Karpas-422 (cell line): ENCODE results near the gene RASL11A. TPM values are rescaled to one million over a fixed set of nuclear protein-coding genes. Genes with fewer than 3 reads are reported as not detected.
A peak's percentile ranks its signal among the peaks of the same experiment; 100 is the strongest.

Experiments used
- DNase-seq: peaks from one replicate; pipeline ENCODE4 v3.0.0-alpha.2; 2015
- H2AFZ ChIP-seq: fragments of 200-600 bp; sonication (generic); 2 replicates; pipeline ENCODE4 v1.6.1; 2014; ENCODE audit warnings: antibody characterized with exemption, low read length, mixed read lengths
- H3K27ac ChIP-seq: fragments of 200-600 bp; sonication (generic); 2 replicates; pipeline ENCODE4 v1.5.1; 2014; ENCODE audit warnings: mild to moderate bottlenecking, low read length, moderate library complexity
- H3K27me3 ChIP-seq: fragments of 200-600 bp; sonication (generic); 2 replicates; pipeline ENCODE4 v1.6.1; 2014; ENCODE audit warnings: low read length, mixed read lengths
- H3K36me3 ChIP-seq: fragments of 200-600 bp; sonication (generic); 2 replicates; pipeline ENCODE4 v1.6.1; 2014; ENCODE audit warnings: low read length, mixed read lengths; ENCODE audit not compliant: insufficient read depth
- H3K4me1 ChIP-seq: fragments of 200-600 bp; sonication (generic); 2 replicates; pipeline ENCODE4 v1.6.1; 2014; ENCODE audit warnings: mild to moderate bottlenecking, low read length, mixed read lengths
- H3K4me2 ChIP-seq: fragments of 200-600 bp; sonication (generic); 2 replicates; pipeline ENCODE4 v1.6.1; 2014; ENCODE audit warnings: low read length, low read depth, mild to moderate bottlenecking; ENCODE audit not compliant: poor library complexity, severe bottlenecking
- H3K4me3 ChIP-seq: fragments of 200-600 bp; sonication (generic); 2 replicates; pipeline ENCODE4 v1.5.1; 2014; ENCODE audit warnings: mild to moderate bottlenecking, antibody characterized with exemption, low read length, mixed read lengths
- H3K79me2 ChIP-seq: fragments of 200-600 bp; sonication (generic); 2 replicates; pipeline ENCODE4 v1.6.1; 2014; ENCODE audit warnings: mild to moderate bottlenecking, low read length, mixed read lengths
- H3K9ac ChIP-seq: fragments of 200-600 bp; sonication (generic); 2 replicates; pipeline ENCODE4 v1.6.0; 2014; ENCODE audit warnings: low read length
- H3K9me2 ChIP-seq: fragments of 200-600 bp; sonication (generic), shearing (Covaris generic); replicated peaks from 2 replicates; pipeline ENCODE4 v1.6.0; 2014; ENCODE audit warnings: mild to moderate bottlenecking, low read length, moderate library complexity; ENCODE audit not compliant: insufficient read depth
- H3K9me3 ChIP-seq: fragments of 300-700, 200-600 bp; sonication (generic); 2 replicates; pipeline ENCODE4 v1.6.1; 2014; ENCODE audit warnings: low read length, mixed read lengths
- H4K20me1 ChIP-seq: fragments of 200-600 bp; sonication (generic); 2 replicates; pipeline ENCODE4 v1.6.1; 2014; ENCODE audit warnings: mild to moderate bottlenecking, antibody characterized with exemption, low read length, low read depth; ENCODE audit not compliant: insufficient read depth
- total RNA-seq: library from RNA; depleted of rRNA; stranded (reverse); fragments of >200 nt; shearing (Covaris generic); gene quantifications from 2 replicates; pipeline ENCODE4 v1.2.3, GENCODE V29; 2014; ENCODE audit warnings: low replicate concordance

RASL11A gene
- total RNA-seq, 1 experiment from 2014 or later, result 0.48 TPM

- H3K4me2 ChIP-seq, result no peak overlapping the region
- no peaks in the 10 kb centered on the region for H3K36me3 ChIP-seq
- H3K9ac ChIP-seq, result no peak overlapping the region
- H3K9me2 ChIP-seq, result no peaks in the 10 kb centered on the region
- H3K27ac ChIP-seq, result no peak overlapping the region
- H4K20me1 ChIP-seq, result no peaks in the 10 kb centered on the region
- peaks cover 9% of the 10 kb centered on the region for H3K4me1 ChIP-seq
- no peak for DNase-seq
- no peak overlapping the region for H3K4me3 ChIP-seq
- H3K27me3 ChIP-seq, result no peaks in the 10 kb centered on the region
- H3K79me2 ChIP-seq, result no peaks in the 10 kb centered on the region
- no peak overlapping the region for H2AFZ ChIP-seq
- no peaks in the 10 kb centered on the region for H3K9me3 ChIP-seq
Observed at GRCh38 chr13:27273658-27274425, 3.2 kb downstream of the RASL11A start.

GRCh38 chr13:27274631-27275030, 4.0 kb downstream of the RASL11A start:
- no peaks in the 10 kb centered on the region for H3K9me3 ChIP-seq
- H3K27ac ChIP-seq, result no peak overlapping the region
- no peak for DNase-seq
- no peaks in the 10 kb centered on the region for H3K36me3 ChIP-seq
- no peak overlapping the region for H2AFZ ChIP-seq
- no peaks in the 10 kb centered on the region for H3K27me3 ChIP-seq
- H4K20me1 ChIP-seq, result no peaks in the 10 kb centered on the region
- no peaks in the 10 kb centered on the region for H3K9me2 ChIP-seq
- no peak overlapping the region for H3K4me3 ChIP-seq
- no peak overlapping the region for H3K9ac ChIP-seq
- H3K4me2 ChIP-seq, result no peak overlapping the region
- peaks cover 9% of the 10 kb centered on the region for H3K4me1 ChIP-seq
- H3K79me2 ChIP-seq, result no peaks in the 10 kb centered on the region

GRCh38 chr13:27276188-27276587, 5.6 kb downstream of the RASL11A start:
- no peaks in the 10 kb centered on the region for H3K36me3 ChIP-seq
- H3K4me2 ChIP-seq, result no peak overlapping the region
- DNase-seq, result no peak
- H3K27me3 ChIP-seq, result no peaks in the 10 kb centered on the region
- H3K79me2 ChIP-seq, result no peaks in the 10 kb centered on the region
- H3K4me1 ChIP-seq, result peaks cover 3% of the 10 kb centered on the region; the same call in 1 of the 2 replicates
- no peaks in the 10 kb centered on the region for H3K9me3 ChIP-seq
- H3K9ac ChIP-seq, result no peak overlapping the region
- H4K20me1 ChIP-seq, result no peaks in the 10 kb centered on the region
- no peak overlapping the region for H3K27ac ChIP-seq
- H3K4me3 ChIP-seq, result no peak overlapping the region
- H3K9me2 ChIP-seq, result no peaks in the 10 kb centered on the region
- no peak overlapping the region for H2AFZ ChIP-seq

GRCh38 chr13:27279506-27279905, 8.9 kb downstream of the RASL11A start:
- Histone ChIP-seq H3K4me2 (no peak overlapping the region), H3K27ac (no peak overlapping the region), H3K9me2 (no peaks in the 10 kb centered on the region), H3K79me2 (no peaks in the 10 kb centered on the region), H3K9me3 (no peaks in the 10 kb centered on the region), H2AFZ (no peak overlapping the region), H3K27me3 (no peaks in the 10 kb centered on the region), H3K9ac (no peak overlapping the region), H3K36me3 (no peaks in the 10 kb centered on the region), H3K4me1 (no peaks in the 10 kb centered on the region), H4K20me1 (no peaks in the 10 kb centered on the region), H3K4me3 (no peak overlapping the region)
- DNase-seq, result no peak

- no peaks in the 10 kb centered on the region for H3K27me3 ChIP-seq
- no peak overlapping the region for H3K4me3 ChIP-seq
- DNase-seq, result no peak
- H3K36me3 ChIP-seq, result no peaks in the 10 kb centered on the region
- H3K9ac ChIP-seq, result no peak overlapping the region
- no peaks in the 10 kb centered on the region for H3K9me3 ChIP-seq
- H3K27ac ChIP-seq, result no peak overlapping the region
- no peaks in the 10 kb centered on the region for H3K79me2 ChIP-seq
- H3K4me2 ChIP-seq, result no peak overlapping the region
- no peaks in the 10 kb centered on the region for H3K4me1 ChIP-seq
- H2AFZ ChIP-seq, result no peak overlapping the region
- no peaks in the 10 kb centered on the region for H4K20me1 ChIP-seq
- H3K9me2 ChIP-seq, result no peaks in the 10 kb centered on the region
Observed at GRCh38 chr13:27280009-27280656, 9.5 kb downstream of the RASL11A start.

GRCh38 chr13:27280841-27281240, 10.2 kb downstream of the RASL11A start:
- H3K4me1 ChIP-seq, result no peaks in the 10 kb centered on the region
- no peak for DNase-seq

GRCh38 chr13:27281420-27281819, 10.8 kb downstream of the RASL11A start:
- no peak overlapping the region for H3K27ac ChIP-seq
- H3K9ac ChIP-seq, result no peak overlapping the region
- H4K20me1 ChIP-seq, result no peaks in the 10 kb centered on the region
- no peak overlapping the region for H3K4me2 ChIP-seq
- H3K36me3 ChIP-seq, result no peaks in the 10 kb centered on the region
- H3K9me2 ChIP-seq, result no peaks in the 10 kb centered on the region
- H3K9me3 ChIP-seq, result no peaks in the 10 kb centered on the region
- H3K4me3 ChIP-seq, result no peak overlapping the region
- no peak overlapping the region for H2AFZ ChIP-seq
- H3K4me1 ChIP-seq, result no peaks in the 10 kb centered on the region
- H3K79me2 ChIP-seq, result no peaks in the 10 kb centered on the region
- no peak for DNase-seq
- no peaks in the 10 kb centered on the region for H3K27me3 ChIP-seq

More at GRCh38 chr13:27280841-27281240, 10.2 kb downstream of the RASL11A start:
- Histone ChIP-seq H3K27ac (no peak overlapping the region), H3K4me2 (no peak overlapping the region), H3K9ac (no peak overlapping the region), H3K9me2 (no peaks in the 10 kb centered on the region), H2AFZ (no peak overlapping the region), H3K36me3 (no peaks in the 10 kb centered on the region), H3K79me2 (no peaks in the 10 kb centered on the region), H3K4me3 (no peak overlapping the region), H3K9me3 (no peaks in the 10 kb centered on the region), H3K27me3 (no peaks in the 10 kb centered on the region), H4K20me1 (no peaks in the 10 kb centered on the region)

GRCh38 chr13:27283906-27284493, 13.4 kb downstream of the RASL11A start:
- H3K36me3 ChIP-seq, result no peaks in the 10 kb centered on the region
- peak; percentile 78 for DNase-seq

More at GRCh38 chr13:27283906-27284493, 13.4 kb downstream of the RASL11A start:
- H3K79me2 ChIP-seq, result no peaks in the 10 kb centered on the region
- H3K4me2 ChIP-seq, result no peak overlapping the region
- H3K9me2 ChIP-seq, result no peaks in the 10 kb centered on the region
- no peak overlapping the region for H3K9ac ChIP-seq
- H3K27me3 ChIP-seq, result no peaks in the 10 kb centered on the region
- no peak overlapping the region for H3K27ac ChIP-seq
- no peaks in the 10 kb centered on the region for H3K4me1 ChIP-seq
- no peaks in the 10 kb centered on the region for H4K20me1 ChIP-seq
- no peaks in the 10 kb centered on the region for H3K9me3 ChIP-seq
- no peak overlapping the region for H2AFZ ChIP-seq
- no peak overlapping the region for H3K4me3 ChIP-seq
